WTC11 (cell line): ENCODE data around the gene ADAMTS2. TPM values are rescaled to one million over a fixed set of nuclear protein-coding genes. Genes with fewer than 3 reads are reported as not detected.

Source experiments
- ATAC-seq: fragments of 200-7000 bp; cut with Tn5 transposase; 2 replicates; pipeline ENCODE4 v1.10.0; 2021; ENCODE audit warnings: mild to moderate bottlenecking, moderate library complexity
- CTCF ChIA-PET: fragments of 300-600 bp; sonication (Branson Sonifier 250); formaldehyde crosslinking; loops from one replicate; lab custom pipeline; 2021; ENCODE audit warnings: antibody characterized with exemption; lab: Charles Lee
- POLR2A ChIA-PET: fragments of 350-600 bp; sonication (Branson Sonifier 250); formaldehyde crosslinking; loops from one replicate; lab custom pipeline; 2021; ENCODE audit warnings: antibody characterized with exemption; lab: Charles Lee
- DNase-seq: peaks from one replicate; pipeline ENCODE4 v3.0.0; 2021; ENCODE audit warnings: low spot score
- H3K27ac Mint-ChIP-seq: 2 replicates; pipeline ENCODE4 v1.8.0; 2021; ENCODE audit warnings: mixed read lengths
- H3K27me3 Mint-ChIP-seq: 2 replicates; pipeline ENCODE4 v1.8.0; 2021; ENCODE audit warnings: low read depth, mild to moderate bottlenecking, moderate library complexity, mixed read lengths
- H3K36me3 Mint-ChIP-seq: 2 replicates; pipeline ENCODE4 v1.8.0; 2021; ENCODE audit warnings: mixed read lengths
- H3K4me1 Mint-ChIP-seq: 2 replicates; pipeline ENCODE4 v1.8.0; 2022; ENCODE audit warnings: mixed read lengths
- H3K4me3 Mint-ChIP-seq: 2 replicates; pipeline ENCODE4 v1.8.0; 2021; ENCODE audit warnings: mild to moderate bottlenecking, moderate library complexity, mixed read lengths
- H3K9me3 Mint-ChIP-seq: 2 replicates; pipeline ENCODE4 v1.8.0; 2021; ENCODE audit warnings: mixed read lengths
- AFF4 ChIP-seq: sonication (generic); formaldehyde crosslinking; IDR thresholded peaks from 2 replicates; pipeline ENCODE4 v1.8.1; 2023; ENCODE audit warnings: mild to moderate bottlenecking, missing genetic modification reagents, borderline replicate concordance
- CREB1 ChIP-seq: sonication (generic); formaldehyde crosslinking; IDR thresholded peaks from 2 replicates; pipeline ENCODE4 v1.8.0; 2023; ENCODE audit warnings: mild to moderate bottlenecking, missing genetic modification reagents
- CREM ChIP-seq: sonication (generic); formaldehyde crosslinking; IDR thresholded peaks from 2 replicates; pipeline ENCODE4 v1.8.1; 2022; ENCODE audit warnings: mild to moderate bottlenecking, missing genetic modification reagents, moderate library complexity
- ELF4 ChIP-seq: sonication (generic); formaldehyde crosslinking; IDR thresholded peaks from 2 replicates; pipeline ENCODE4 v1.8.1; 2022; ENCODE audit warnings: low read depth, mild to moderate bottlenecking, moderate library complexity, missing genetic modification reagents
- EMX1 ChIP-seq: fragments of 250-450 bp; sonication (Bioruptor Pico); IDR thresholded peaks from 2 replicates; pipeline ENCODE4 v1.8.0; 2021; ENCODE audit warnings: mild to moderate bottlenecking
- ESRRA ChIP-seq: sonication (generic); formaldehyde crosslinking; IDR thresholded peaks from 2 replicates; pipeline ENCODE4 v1.8.1; 2022; ENCODE audit warnings: mild to moderate bottlenecking, missing genetic modification reagents, borderline replicate concordance
- FOXK1 ChIP-seq: sonication (generic); formaldehyde crosslinking; IDR thresholded peaks from 2 replicates; pipeline ENCODE4 v1.8.0; 2022; ENCODE audit warnings: mild to moderate bottlenecking, moderate library complexity, missing genetic modification reagents
- GABPB1 ChIP-seq: sonication (generic); formaldehyde crosslinking; IDR thresholded peaks from 2 replicates; pipeline ENCODE4 v1.8.1; 2023; ENCODE audit warnings: mild to moderate bottlenecking, missing genetic modification reagents
- HMGXB4 ChIP-seq: sonication (generic); formaldehyde crosslinking; IDR thresholded peaks from 2 replicates; pipeline ENCODE4 v1.8.1; 2023; ENCODE audit warnings: mild to moderate bottlenecking, moderate library complexity, missing genetic modification reagents
- IRF2 ChIP-seq: sonication (generic); formaldehyde crosslinking; IDR thresholded peaks from 2 replicates; pipeline ENCODE4 v1.8.0; 2022; ENCODE audit warnings: low read depth, missing genetic modification reagents, borderline replicate concordance
- MYBL2 ChIP-seq: sonication (generic); formaldehyde crosslinking; IDR thresholded peaks from 2 replicates; pipeline ENCODE4 v1.8.1; 2023; ENCODE audit warnings: mild to moderate bottlenecking, moderate library complexity, missing genetic modification reagents
- NFE2L1 ChIP-seq: sonication (generic); formaldehyde crosslinking; IDR thresholded peaks from 2 replicates; pipeline ENCODE4 v1.8.1; 2023; ENCODE audit warnings: missing genetic modification reagents
- NR2C2 ChIP-seq: sonication (generic); formaldehyde crosslinking; IDR thresholded peaks from 2 replicates; pipeline ENCODE4 v1.8.0; 2022; ENCODE audit warnings: mild to moderate bottlenecking, missing genetic modification reagents
- RORB ChIP-seq: fragments of 250-450 bp; sonication (Bioruptor Pico); IDR thresholded peaks from 2 replicates; pipeline ENCODE4 v1.9.0; 2021; ENCODE audit warnings: mild to moderate bottlenecking
- SOX15 ChIP-seq: fragments of 250-450 bp; sonication (Bioruptor Pico); IDR thresholded peaks from 2 replicates; pipeline ENCODE4 v1.9.0; 2021; ENCODE audit warnings: mild to moderate bottlenecking
- TEAD4 ChIP-seq: sonication (generic); formaldehyde crosslinking; IDR thresholded peaks from 2 replicates; pipeline ENCODE4 v1.8.0; 2022; ENCODE audit warnings: mild to moderate bottlenecking, missing genetic modification reagents
- TP53 ChIP-seq: sonication (generic); formaldehyde crosslinking; IDR thresholded peaks from 2 replicates; pipeline ENCODE4 v1.8.1; 2023; ENCODE audit warnings: mild to moderate bottlenecking, missing genetic modification reagents
- ZNF138 ChIP-seq: sonication (generic); formaldehyde crosslinking; conservative IDR thresholded peaks from 2 replicates; pipeline ENCODE4 v1.8.1; 2022; ENCODE audit warnings: mild to moderate bottlenecking, moderate library complexity, missing genetic modification reagents
- ZNF232 ChIP-seq: sonication (generic); formaldehyde crosslinking; IDR thresholded peaks from 2 replicates; pipeline ENCODE4 v1.8.0; 2022; ENCODE audit warnings: mild to moderate bottlenecking, missing genetic modification reagents
- ZNF281 ChIP-seq: sonication (generic); formaldehyde crosslinking; IDR thresholded peaks from 2 replicates; pipeline ENCODE4 v1.8.0; 2023; ENCODE audit warnings: mild to moderate bottlenecking, missing genetic modification reagents
- total RNA-seq: library from RNA; stranded (reverse); gene quantifications from 3 replicates; pipeline ENCODE4 v1.2.3, GENCODE V29; 2021
- TF ChIP-seq, protein P1 (sequence below): fragments of 250-450 bp; sonication (Bioruptor Pico); IDR thresholded peaks from 2 replicates; pipeline ENCODE4 v2.1.2; 2022; ENCODE audit warnings: mild to moderate bottlenecking, moderate library complexity

The ADAMTS2 gene
- total RNA-seq, 1 experiment from 2014 or later = 11.2 TPM

DNA sequence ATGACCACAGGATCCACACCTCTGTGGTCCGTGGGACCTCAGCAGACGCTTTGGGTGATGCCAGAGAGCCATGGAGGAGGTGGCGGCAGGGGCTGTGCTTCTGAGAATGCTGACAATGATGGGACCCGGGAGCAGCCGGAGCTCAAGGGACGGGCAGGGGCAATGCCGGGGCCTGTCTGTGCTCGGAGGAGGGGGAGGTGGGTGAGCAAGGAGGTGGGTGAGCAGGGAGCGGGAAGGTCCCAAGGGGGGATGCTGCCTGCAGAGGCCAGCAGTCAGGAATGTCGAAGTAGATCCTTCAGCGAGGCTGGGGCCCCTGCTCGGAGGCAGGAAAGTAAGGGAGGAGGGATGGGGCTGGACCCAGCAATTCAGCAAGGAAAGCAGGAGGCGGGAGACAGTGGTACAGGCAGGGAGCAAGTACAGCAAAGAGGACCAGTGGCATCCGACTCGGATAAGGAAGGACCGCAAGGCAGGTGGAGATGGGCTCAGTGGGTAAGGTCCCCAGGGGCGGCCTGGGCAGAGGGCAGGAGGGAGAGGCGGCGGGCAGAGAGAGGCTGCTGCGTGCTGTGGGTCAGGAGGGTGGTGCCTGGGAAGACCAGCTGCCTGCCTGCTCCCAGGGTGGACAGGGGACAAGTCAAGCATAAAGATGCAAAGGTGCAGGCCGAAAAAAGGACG, 49.0 kb downstream of the ADAMTS2 start (continued):
- no peak for TF ChIP-seq MYBL2 (CRISPR knock-in tag)
- TF ChIP-seq TEAD4 (CRISPR knock-in tag) = no peak
- TF ChIP-seq FOXK1 (CRISPR knock-in tag) = no peak
- no peak for TF ChIP-seq NFE2L1 (CRISPR knock-in tag)
- no peak for TF ChIP-seq GABPB1 (CRISPR knock-in tag)
- no peak for TF ChIP-seq ESRRA (CRISPR knock-in tag)
- no peak for TF ChIP-seq TP53
- no peak for TF ChIP-seq ZNF232 (CRISPR knock-in tag)
- no peak for TF ChIP-seq EMX1 (CRISPR knock-in tag)
- TF ChIP-seq, all 79 proteins: peak for 0

DNA sequence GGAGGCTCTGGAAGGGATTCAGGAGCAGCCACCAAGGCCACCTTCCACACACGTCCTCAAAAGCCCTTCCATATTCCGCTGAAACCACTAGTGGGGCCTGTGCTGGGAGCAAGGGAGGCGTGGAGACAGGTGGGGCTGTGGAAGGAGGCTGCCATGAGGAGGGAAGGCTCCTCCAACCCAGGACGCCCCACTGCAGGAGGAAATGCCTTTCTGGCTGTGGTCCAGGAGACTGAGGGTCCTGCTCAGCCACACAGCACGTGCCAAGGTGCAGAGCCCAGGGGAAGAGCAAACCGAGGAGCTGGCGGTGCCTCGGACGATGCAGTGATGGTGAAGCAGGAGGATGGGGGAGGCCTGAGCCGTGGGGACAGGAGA, 49.5 kb downstream of the ADAMTS2 start:
- DNase-seq (no peak), ATAC-seq (no peak)
- Mint-ChIP-seq H3K4me3 (no peak overlapping the region), H3K36me3 (peaks cover 8% of the 10 kb centered on the region), H3K27ac (no peak overlapping the region), H3K9me3 (peaks cover 17% of the 10 kb centered on the region), H3K4me1 (no peaks in the 10 kb centered on the region), H3K27me3 (no peaks in the 10 kb centered on the region)
- ChIA-PET CTCF (no interaction called here), POLR2A (interaction anchor here (0.6 kb wide), 1 partner anchor 136 kb away, joined by 4 read pairs; no protein-coding TSS in a partner anchor)
- TF ChIP-seq NR2C2 = no peak
- TF ChIP-seq CREM (CRISPR knock-in tag) = no peak
- TF ChIP-seq RORB (CRISPR knock-in tag) = no peak
- no peak for TF ChIP-seq NFE2L1 (CRISPR knock-in tag)
- TF ChIP-seq ZNF138 (CRISPR knock-in tag) = no peak
- no peak for TF ChIP-seq ZNF232 (CRISPR knock-in tag)
- no peak for TF ChIP-seq HMGXB4 (CRISPR knock-in tag)
- TF ChIP-seq, protein P1, sequence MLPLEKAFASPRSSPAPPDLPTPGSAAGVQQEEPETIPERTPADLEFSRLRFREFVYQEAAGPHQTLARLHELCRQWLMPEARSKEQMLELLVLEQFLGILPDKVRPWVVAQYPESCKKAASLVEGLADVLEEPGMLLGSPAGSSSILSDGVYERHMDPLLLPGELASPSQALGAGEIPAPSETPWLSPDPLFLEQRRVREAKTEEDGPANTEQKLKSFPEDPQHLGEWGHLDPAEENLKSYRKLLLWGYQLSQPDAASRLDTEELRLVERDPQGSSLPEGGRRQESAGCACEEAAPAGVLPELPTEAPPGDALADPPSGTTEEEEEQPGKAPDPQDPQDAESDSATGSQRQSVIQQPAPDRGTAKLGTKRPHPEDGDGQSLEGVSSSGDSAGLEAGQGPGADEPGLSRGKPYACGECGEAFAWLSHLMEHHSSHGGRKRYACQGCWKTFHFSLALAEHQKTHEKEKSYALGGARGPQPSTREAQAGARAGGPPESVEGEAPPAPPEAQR (CRISPR knock-in tag) = no peak
- no peak for TF ChIP-seq AFF4 (CRISPR knock-in tag)
- TF ChIP-seq ZNF281 (CRISPR knock-in tag) = no peak
- TF ChIP-seq SOX15 (CRISPR knock-in tag) = no peak
- no peak for TF ChIP-seq FOXK1 (CRISPR knock-in tag)
- no peak for TF ChIP-seq CREB1 (CRISPR knock-in tag)
- TF ChIP-seq IRF2 (CRISPR knock-in tag) = no peak
- TF ChIP-seq TP53 = no peak
- TF ChIP-seq ELF4 (CRISPR knock-in tag) = no peak
